GM19324 (cell line): ENCODE results near the gene JMJD1C.
"Not testable (repeated sequence)": the region's sequence is repeated elsewhere in the genome, so short reads cannot be mapped to it uniquely, and the experiment has no call there.

Experiments used
- ATAC-seq: cut with Tn5 transposase; IDR thresholded peaks from one replicate; pipeline ENCODE4 v1.9.1; 2021; ENCODE audit warnings: mild to moderate bottlenecking, moderate library complexity; ENCODE audit not compliant: unreplicated experiment, low FRiP score

Gene JMJD1C

DNA sequence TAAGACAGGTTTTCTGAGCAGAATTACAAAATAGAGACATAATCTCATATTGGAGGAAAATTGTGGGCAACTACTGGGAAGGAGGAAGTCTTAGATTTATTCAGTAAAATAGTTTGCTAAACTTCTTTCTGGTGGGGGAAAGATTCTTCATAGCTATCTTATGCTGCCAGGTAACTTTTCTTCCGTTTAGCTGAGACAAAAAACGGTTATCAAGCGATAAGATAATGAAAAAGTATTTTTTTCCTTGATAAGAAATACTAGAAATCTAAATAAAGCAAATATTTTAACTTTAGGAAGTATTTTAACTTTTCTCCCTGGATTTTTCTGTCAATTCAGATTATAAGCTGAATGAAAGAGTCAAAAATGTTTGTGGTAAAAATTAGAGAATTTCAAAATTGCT lies 52.3 kb downstream of the JMJD1C start:
- ATAC-seq, result no peak

DNA sequence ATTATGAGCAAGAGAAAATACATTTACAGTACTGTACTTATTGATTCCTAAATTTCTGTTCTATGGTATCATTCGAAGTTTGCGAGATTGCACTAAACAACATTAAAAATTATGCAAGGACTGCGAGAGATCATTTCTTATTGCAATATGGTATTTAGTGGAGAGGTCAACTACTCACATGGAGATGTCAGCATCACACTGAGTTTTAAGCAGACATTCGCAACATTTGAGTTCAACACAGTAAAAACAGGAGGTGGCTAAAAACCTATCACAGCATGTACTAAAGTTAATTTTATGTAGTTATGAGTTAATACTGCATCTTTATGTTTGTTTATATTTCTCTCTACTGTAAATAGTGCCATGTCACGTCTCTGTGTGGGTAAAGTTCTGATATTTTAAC lies 53.5 kb downstream of the JMJD1C start:
- ATAC-seq, result no peak

DNA sequence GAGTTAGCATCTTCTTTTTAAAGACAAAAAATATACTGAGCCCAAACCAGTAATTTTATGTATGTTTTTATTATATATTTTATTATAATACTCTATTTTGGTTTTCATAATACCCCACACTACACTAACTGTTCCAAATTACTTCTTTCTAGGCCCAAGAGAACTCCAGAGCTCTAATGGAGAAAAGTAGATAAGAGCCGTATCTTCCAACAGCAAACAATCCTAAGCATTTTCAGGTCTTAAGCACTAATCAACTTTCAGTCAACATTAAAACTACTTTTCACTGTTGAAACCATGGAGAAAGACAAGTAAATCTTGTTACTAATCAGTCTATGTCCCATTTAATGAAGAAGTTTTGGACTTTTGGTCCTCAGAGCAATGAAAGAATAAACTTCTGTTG lies 55.1 kb downstream of the JMJD1C start:
- no peak for ATAC-seq

GRCh38 chr10:63409465-63410027 lies 56.2 kb downstream of the JMJD1C start:
- no peak for ATAC-seq

DNA sequence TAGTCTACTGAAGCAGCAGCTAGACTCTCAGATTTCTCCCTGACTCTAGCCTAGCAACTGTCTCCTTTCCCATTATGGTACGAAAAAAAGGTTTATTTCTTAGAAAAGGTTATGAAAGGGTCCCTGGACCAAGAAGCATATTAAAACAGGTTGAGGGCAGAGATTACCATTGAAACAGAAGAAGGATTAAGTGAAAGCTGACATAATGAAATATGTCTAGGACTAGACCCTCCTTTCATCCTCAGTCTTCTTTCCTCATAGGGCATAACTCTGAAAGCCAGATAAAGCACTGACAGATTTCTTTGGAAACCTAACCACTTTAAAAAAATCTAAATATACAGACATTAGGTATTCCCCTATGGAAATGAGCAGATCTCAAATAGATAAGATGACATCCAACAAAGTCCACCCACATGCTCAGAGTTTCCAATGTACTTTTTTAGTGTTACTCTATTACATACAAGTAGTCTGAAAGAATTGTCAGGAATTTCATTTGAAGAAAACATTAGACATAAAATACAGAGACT lies 58.6 kb downstream of the JMJD1C start:
- ATAC-seq, result no peak

GRCh38 chr10:63396133-63396761 lies 69.5 kb downstream of the JMJD1C start:
- ATAC-seq, result no peak

- ATAC-seq, result no peak
These were observed 72.7 kb downstream of the JMJD1C start for GRCh38 chr10:63393050-63393449.

- ATAC-seq, result no peak
These were observed 73.6 kb downstream of the JMJD1C start for GRCh38 chr10:63392224-63392623.

DNA sequence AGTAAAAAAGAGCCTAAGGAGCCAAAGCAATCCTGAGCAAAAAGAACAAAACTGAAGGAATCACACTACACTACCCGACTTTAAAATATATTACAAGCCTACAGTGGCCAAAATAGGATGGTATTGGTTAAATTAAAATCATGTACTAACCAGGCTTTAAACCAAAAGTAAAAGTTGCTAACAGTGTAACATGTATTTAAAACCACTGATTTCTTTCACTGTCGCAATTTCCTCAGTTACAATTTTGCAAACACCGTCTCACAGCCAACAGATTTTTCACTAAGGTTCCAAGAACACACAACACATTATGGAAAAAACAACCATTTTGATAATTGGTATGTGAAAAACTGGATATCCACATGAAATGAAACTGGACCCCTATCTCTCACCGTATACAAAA lies 74.0 kb downstream of the JMJD1C start:
- no peak for ATAC-seq

DNA sequence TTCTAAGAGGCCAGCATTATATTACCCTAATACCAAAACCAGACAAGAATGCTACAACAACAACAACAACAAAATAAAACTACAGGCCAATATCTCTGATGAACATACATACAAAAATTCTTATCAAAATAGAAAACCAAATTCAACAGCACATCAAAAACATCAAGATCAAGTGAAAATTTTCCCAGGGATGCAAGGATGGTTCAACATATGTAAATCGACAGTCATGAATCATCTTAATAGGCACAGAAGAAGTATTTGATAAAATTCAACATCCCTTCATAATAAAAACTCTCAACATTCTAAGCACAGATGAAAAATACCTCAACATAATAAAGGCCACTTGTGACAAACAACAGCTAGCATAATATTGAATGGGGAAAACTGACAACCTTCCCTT lies 75.3 kb downstream of the JMJD1C start:
- ATAC-seq, result no peak

DNA sequence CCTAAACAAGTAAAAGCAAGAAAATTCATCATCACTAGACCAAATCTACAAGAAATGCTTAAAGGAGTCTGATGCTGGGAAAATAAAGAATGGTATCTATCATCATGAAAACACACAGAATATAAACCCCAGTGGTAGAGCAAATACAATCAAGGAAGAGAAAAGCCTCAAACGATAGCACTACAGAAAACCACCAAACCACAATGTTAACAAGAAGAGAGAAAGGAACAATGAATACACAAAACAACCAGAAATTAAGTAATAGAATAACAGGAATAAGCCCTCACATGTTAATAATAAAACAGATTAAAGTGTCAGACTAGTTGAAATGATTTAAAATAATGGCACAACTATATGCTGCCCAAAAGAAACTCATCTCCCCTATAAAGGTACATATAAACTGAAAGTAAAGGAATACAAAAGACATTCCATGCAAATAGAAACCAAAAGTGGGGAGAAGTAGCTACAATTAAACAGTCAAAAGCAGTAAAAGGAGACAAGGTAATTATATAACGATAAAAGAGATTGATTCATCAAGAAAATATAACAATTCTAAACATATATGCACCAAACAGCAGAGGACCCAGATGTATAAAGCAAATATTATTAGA lies 77.3 kb downstream of the JMJD1C start:
- no peak for ATAC-seq

- ATAC-seq, result no peak
These were observed 80.5 kb downstream of the JMJD1C start for GRCh38 chr10:63385254-63385653.

- ATAC-seq, result no peak
These were observed 81.1 kb downstream of the JMJD1C start for GRCh38 chr10:63384675-63385074.

GRCh38 chr10:63384001-63384400 lies 81.8 kb downstream of the JMJD1C start:
- ATAC-seq, result no peak

DNA sequence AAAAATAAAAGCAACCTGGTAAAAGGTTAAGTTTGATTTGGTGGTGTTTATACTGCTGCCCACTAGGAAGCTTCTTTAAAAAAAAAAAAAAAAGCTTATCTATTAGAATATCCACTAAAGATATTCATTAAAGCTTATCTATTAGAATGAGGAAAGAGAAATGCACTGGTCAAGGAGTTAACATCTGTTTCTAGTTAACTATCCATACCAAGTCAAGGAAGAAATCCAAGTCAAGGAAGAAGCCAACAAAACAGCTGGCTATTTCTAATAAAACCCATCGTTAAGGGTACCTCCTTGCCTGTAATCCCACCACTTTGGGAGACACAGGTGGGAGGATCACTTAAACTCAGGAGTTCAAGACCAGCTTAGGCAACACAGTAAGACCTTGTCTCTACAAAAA lies 82.6 kb downstream of the JMJD1C start:
- no peak for ATAC-seq

DNA sequence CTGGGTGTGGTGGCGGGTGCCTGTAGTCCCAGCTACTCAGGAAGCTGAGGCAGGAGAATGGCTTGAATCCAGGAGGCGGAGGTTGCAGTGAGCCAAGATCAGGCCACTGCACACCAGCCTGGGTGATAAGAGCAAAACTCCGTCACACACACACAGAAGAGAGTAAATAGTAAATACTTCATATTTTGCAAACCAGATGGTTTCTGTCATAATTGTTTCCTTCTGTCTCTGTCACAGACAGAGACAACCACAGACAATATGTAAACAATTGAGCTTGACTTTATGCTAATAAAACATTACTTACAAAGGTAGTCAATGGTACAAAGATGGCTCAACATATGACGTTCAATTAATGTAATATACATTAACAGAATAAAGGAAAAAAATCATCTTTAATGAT lies 83.7 kb downstream of the JMJD1C start:
- no peak for ATAC-seq

DNA sequence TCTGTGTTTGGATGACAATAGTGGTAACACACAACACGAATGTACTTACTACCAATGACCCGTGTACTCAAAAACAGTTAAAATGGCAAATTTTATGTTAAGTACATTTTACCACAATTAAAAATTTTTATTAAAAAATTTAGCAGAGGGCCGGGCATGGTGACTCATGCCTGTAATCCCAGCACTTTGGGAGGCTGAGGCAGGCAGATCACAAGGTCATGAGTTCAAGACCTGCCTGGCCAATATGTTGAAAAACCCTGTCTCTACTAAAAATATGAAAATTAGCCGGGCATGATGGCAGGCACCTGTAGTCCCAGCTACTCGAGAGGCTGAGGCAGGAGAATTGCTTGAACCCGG lies 88.5 kb downstream of the JMJD1C start:
- not testable (repeated sequence) for ATAC-seq

GRCh38 chr10:63376560-63377304 lies 89.0 kb downstream of the JMJD1C start:
- peak; percentile 86 for ATAC-seq

DNA sequence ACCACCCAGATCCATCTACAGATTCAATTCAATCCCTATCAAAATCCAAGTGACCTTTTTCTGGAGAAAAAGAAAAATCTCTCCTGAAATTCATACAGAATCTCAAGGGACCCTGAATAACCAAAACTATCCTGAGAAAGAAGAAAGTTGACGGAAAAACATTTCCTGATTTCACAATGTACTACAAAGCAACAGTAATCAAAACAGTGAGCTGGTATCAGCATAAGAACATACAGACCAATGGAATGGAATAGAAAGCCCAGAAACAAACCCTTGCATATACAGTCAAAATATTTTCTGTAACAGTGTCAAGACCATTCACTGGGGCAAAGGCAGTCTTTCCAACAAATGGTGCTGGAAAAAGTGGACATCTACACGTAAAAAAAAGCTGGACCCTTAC lies 89.9 kb downstream of the JMJD1C start:
- ATAC-seq, result no peak

DNA sequence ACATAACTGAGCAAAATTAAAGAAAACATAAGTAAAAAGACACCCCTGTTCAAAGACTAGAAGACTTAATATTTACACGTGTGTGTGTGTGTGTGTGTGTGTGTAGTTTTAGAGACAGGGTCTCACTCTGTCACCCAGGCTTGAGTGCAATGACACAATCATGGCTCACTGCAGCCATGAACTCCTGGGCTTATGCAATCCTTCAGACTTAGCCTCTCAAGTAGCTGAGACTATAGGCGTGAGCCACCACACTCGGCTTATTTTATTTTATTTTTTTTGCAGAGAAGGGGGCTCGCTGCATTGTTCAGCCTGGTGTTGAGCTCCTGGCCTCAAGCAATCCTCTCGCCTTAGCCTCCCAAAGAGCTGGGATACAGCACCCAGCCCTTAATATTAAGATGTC lies 90.3 kb downstream of the JMJD1C start:
- no peak for ATAC-seq

DNA sequence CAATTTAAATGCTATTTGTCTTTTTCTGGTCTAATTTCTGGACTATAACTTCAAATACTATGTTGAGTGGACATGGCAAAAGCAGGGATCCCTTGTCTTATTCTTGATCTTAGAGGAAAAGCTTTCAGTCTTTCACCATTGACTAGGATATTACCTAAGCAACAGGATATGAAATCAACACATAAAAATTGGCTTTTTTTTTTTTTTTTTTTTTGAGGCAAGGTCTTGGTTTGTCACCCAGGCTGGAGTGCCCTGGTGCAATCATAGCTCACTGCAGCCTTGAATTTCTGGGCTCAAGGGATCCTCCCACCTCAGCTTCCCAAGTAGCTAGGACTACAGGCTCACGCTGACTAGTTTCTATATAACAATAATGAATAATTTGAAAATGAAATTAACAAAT lies 90.8 kb downstream of the JMJD1C start:
- no peak for ATAC-seq
